HG02642 (cell line): ENCODE data around the gene PIK3R3.

Experiments used
- ATAC-seq: cut with Tn5 transposase; IDR thresholded peaks from one replicate; pipeline ENCODE4 v1.9.1; 2021; ENCODE audit warnings: mild to moderate bottlenecking; ENCODE audit not compliant: unreplicated experiment, poor library complexity

Gene PIK3R3

DNA sequence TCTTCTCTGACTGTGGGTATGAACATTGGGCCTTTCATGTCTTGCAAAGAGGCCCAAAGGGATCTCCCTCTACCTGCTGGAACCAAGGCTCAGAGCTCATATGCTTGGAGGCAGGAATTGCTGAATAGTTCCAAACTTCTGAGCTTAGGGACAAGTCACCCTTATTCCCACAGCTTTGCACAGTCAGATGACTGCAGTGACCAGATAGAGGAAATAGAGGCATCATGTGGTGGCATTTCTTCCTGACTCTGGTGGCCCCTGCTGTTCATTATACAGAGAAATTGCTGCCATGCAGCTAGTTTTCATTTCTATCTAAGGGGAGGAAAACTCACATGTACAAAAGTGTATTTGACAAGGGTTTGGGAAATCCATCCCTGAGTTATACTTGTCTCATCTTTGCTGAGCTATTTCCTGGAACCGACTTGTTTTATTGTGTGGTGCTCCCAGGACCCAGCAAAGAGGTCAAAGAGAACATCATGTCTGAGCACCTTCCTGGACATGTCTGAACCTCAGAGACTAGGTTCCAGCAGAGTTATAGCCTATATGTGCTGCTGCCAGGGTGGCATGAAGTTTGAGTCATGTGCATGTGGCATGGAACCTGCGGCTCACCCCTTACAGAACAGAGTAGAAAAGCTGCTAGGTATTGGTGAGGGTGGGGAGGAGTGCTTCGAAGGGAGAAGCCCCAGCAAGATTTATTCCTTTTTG is 131.2 kb downstream of the PIK3R3 start:
- ATAC-seq, result no peak

GRCh38 chr1:45999507-45999906 is 132.9 kb downstream of the PIK3R3 start:
- ATAC-seq, result no peak

GRCh38 chr1:45998020-45998617 is 134.3 kb downstream of the PIK3R3 start:
- ATAC-seq, result no peak

GRCh38 chr1:45995298-45995697 is 137.1 kb downstream of the PIK3R3 start:
- ATAC-seq, result no peak

DNA sequence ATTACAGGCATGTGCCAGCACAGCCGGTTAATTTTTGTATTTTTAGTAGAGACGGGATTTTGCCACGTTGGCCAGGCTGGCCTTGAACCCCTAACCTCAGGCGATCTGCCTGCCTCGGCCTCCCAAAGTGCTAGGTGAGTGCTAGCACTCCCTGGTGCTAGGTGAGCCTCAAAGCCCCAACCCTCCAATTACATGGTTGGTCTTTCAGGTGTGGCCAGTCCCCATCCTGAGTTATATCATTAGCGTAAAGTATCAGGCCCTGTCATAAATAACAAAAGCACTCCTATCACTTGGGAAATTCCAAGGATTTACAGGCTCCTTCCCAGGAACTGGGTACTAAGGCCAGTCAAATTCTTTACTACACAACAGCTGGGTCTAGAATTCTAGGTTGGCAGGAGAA is 138.0 kb downstream of the PIK3R3 start:
- ATAC-seq, result no peak
